Transverse colon (tissue), 3 donors: ENCODE results near the gene CREBBP.

Experiments
- CTCF ChIP-seq, 5 experiments: fragments of 200-600 bp in 3 of 5; fragments of 450-650 bp in 2 of 5; sonication (generic) in 3 of 5; IDR thresholded peaks; 1 replicate in 2 of 5; 2 replicates in 3 of 5; pipeline ENCODE4 v1.5.1; 2016 to 2017; ENCODE audit warnings: antibody characterized with exemption in 5 of 5, inconsistent platforms in 3 of 5, mild to moderate bottlenecking in 2 of 5, moderate library complexity in 1 of 5
- EP300 ChIP-seq: sonication (generic); formaldehyde crosslinking; IDR thresholded peaks from one replicate; pipeline ENCODE4 v1.6.1; 2017; ENCODE audit warnings: antibody characterized with exemption, low read depth
- POLR2A ChIP-seq: fragments of 450-650 bp; IDR thresholded peaks from one replicate; pipeline ENCODE4 v1.6.1; 2016; ENCODE audit warnings: antibody characterized with exemption, mild to moderate bottlenecking, moderate library complexity

DNA sequence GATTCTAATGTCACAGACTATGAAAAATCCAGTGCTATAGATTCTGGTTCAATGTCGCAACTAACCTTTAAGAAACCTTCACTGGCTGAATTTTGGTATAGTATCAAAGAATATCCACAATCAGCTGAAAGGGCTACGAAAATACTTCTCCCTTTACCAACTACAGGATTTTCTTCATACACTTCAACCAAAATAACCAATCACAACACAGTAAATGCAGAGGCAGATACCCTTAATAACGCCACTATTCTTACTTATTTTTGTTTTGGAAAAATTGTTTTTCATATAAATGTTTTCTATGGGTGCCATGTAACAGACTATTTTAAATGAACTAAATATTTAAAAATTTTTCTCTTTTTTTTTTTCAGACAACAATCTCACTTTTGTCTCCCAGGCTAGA lies 114.3 kb downstream of the CREBBP start:
- TF ChIP-seq EP300: no peak
- no peak for TF ChIP-seq CTCF (IDR thresholded peaks at IDR 0.05)
- TF ChIP-seq POLR2A: no peak
